Skeletal muscle satellite cell (primary cell): ENCODE measurements around the gene PTPRG.
A peak's percentile ranks its signal among the peaks of the same experiment; 100 is the strongest.

Experiments used
- H3K27me3 ChIP-seq: 2 replicates; pipeline ENCODE4 v1.7.0; 2013; ENCODE audit warnings: low read length; ENCODE audit not compliant: control insufficient read depth, insufficient read depth
- H3K36me3 ChIP-seq: 2 replicates; pipeline ENCODE4 v1.7.0; 2013; ENCODE audit warnings: mild to moderate bottlenecking, control low read depth, low read length; ENCODE audit not compliant: insufficient read depth
- H3K4me1 ChIP-seq: 2 replicates; pipeline ENCODE4 v1.7.0; 2013; ENCODE audit warnings: low read length; ENCODE audit not compliant: control insufficient read depth, insufficient read depth
- H3K4me2 ChIP-seq: 2 replicates; pipeline ENCODE4 v1.7.0; 2013; ENCODE audit warnings: mild to moderate bottlenecking, low read length
- H3K4me3 ChIP-seq: 2 replicates; pipeline ENCODE4 v1.7.0; 2013; ENCODE audit warnings: low read length
- H3K9ac ChIP-seq: 2 replicates; pipeline ENCODE4 v1.7.0; 2013; ENCODE audit warnings: mild to moderate bottlenecking, low read depth, low read length, moderate library complexity
- H3K9me3 ChIP-seq: replicated peaks from 2 replicates; pipeline ENCODE4 v1.7.0; 2013; ENCODE audit warnings: mild to moderate bottlenecking, control low read depth, low read length

The PTPRG gene

DNA sequence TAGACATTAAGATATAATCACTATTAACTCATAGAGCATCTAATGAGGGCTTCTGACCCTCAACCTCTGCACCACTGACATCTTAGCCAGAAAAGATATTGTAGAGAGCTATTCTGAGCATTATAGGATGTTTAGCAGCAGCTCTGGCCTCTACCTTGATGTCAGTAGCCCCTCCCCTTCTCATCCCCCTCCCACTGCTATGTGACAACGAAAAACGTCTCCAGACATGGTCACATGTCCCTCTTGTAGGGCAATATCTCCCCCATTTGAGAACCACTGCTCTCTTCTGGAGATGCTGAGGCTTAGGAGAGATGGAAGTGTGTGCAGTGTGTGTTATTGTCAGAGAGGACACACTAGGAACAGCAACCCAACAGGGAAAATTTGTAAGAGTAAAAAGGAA, 569.7 kb downstream of the PTPRG start:
- Histone ChIP-seq H3K9me3 (no peaks in the 10 kb centered on the region), H3K4me1 (peaks cover 14% of the 10 kb centered on the region), H3K36me3 (no peaks in the 10 kb centered on the region), H3K9ac (no peak overlapping the region), H3K27me3 (no peaks in the 10 kb centered on the region), H3K4me2 (no peak overlapping the region), H3K4me3 (no peak overlapping the region)

- no peaks in the 10 kb centered on the region for H3K27me3 ChIP-seq
- no peak overlapping the region for H3K4me3 ChIP-seq
- no peaks in the 10 kb centered on the region for H3K9me3 ChIP-seq
- peaks cover 14% of the 10 kb centered on the region for H3K4me1 ChIP-seq
- H3K36me3 ChIP-seq, result no peaks in the 10 kb centered on the region
- no peak overlapping the region for H3K9ac ChIP-seq
- no peak overlapping the region for H3K4me2 ChIP-seq
Observed at GRCh38 chr3:62131620-62132019, 570.2 kb downstream of the PTPRG start.

GRCh38 chr3:62132027-62132602, 570.7 kb downstream of the PTPRG start:
- Histone ChIP-seq H3K27me3 (no peaks in the 10 kb centered on the region), H3K4me3 (no peak overlapping the region), H3K4me1 (peaks cover 14% of the 10 kb centered on the region), H3K9ac (no peak overlapping the region), H3K9me3 (no peaks in the 10 kb centered on the region), H3K4me2 (no peak overlapping the region), H3K36me3 (no peaks in the 10 kb centered on the region)

- Histone ChIP-seq H3K4me1 (peaks cover 14% of the 10 kb centered on the region), H3K27me3 (no peaks in the 10 kb centered on the region)
Observed at GRCh38 chr3:62133015-62133414, 571.6 kb downstream of the PTPRG start.

GRCh38 chr3:62134061-62134496, 572.7 kb downstream of the PTPRG start:
- H3K4me1 ChIP-seq, result peaks cover 10% of the 10 kb centered on the region
- peak overlapping the region; percentile 0 for H3K9ac ChIP-seq
- no peaks in the 10 kb centered on the region for H3K27me3 ChIP-seq
- peak overlapping the region; percentile 8 for H3K4me3 ChIP-seq
- no peaks in the 10 kb centered on the region for H3K9me3 ChIP-seq
- H3K4me2 ChIP-seq, result peak overlapping the region; percentile 23
- no peaks in the 10 kb centered on the region for H3K36me3 ChIP-seq

More at GRCh38 chr3:62133015-62133414, 571.6 kb downstream of the PTPRG start:
- Histone ChIP-seq H3K9ac (no peak overlapping the region), H3K36me3 (no peaks in the 10 kb centered on the region), H3K9me3 (no peaks in the 10 kb centered on the region), H3K4me2 (no peak overlapping the region), H3K4me3 (no peak overlapping the region)

DNA sequence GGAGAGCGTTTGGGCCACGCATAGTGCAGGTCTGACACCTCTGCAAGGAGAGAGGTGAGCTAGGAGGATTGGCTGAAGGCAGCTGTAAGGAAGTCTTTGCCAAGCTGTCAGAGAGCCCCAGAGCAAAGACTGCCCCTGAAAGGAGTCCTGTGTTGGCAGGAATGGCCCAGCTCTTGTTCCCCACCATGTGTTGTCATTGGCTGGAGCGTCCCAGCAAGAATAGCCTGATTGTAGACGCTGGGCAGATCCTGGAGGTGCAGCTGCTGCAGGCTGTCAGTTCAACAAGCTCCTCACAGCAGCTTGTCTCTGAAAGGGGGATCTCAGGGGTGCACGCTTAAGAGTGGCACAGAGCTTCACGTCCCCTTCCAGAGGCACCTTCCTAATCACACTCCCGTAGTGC, 574.4 kb downstream of the PTPRG start:
- peaks cover 10% of the 10 kb centered on the region for H3K4me1 ChIP-seq
- H3K4me3 ChIP-seq, result no peak overlapping the region
- H3K27me3 ChIP-seq, result no peaks in the 10 kb centered on the region
- no peak overlapping the region for H3K9ac ChIP-seq
- H3K36me3 ChIP-seq, result no peaks in the 10 kb centered on the region
- no peak overlapping the region for H3K4me2 ChIP-seq
- H3K9me3 ChIP-seq, result no peaks in the 10 kb centered on the region

- no peaks in the 10 kb centered on the region for H3K36me3 ChIP-seq
- no peak overlapping the region for H3K4me3 ChIP-seq
- H3K9me3 ChIP-seq, result no peaks in the 10 kb centered on the region
- peaks cover 8% of the 10 kb centered on the region for H3K4me1 ChIP-seq
- H3K4me2 ChIP-seq, result no peak overlapping the region
- H3K9ac ChIP-seq, result no peak overlapping the region
- no peaks in the 10 kb centered on the region for H3K27me3 ChIP-seq
Observed at GRCh38 chr3:62139957-62140356, 578.6 kb downstream of the PTPRG start.

- H3K4me1 ChIP-seq, result peaks cover 8% of the 10 kb centered on the region
- H3K9ac ChIP-seq, result no peak overlapping the region
- no peaks in the 10 kb centered on the region for H3K27me3 ChIP-seq
- no peaks in the 10 kb centered on the region for H3K9me3 ChIP-seq
- H3K36me3 ChIP-seq, result no peaks in the 10 kb centered on the region
- H3K4me2 ChIP-seq, result no peak overlapping the region
- H3K4me3 ChIP-seq, result no peak overlapping the region
Observed at GRCh38 chr3:62142331-62143085, 581.1 kb downstream of the PTPRG start.

DNA sequence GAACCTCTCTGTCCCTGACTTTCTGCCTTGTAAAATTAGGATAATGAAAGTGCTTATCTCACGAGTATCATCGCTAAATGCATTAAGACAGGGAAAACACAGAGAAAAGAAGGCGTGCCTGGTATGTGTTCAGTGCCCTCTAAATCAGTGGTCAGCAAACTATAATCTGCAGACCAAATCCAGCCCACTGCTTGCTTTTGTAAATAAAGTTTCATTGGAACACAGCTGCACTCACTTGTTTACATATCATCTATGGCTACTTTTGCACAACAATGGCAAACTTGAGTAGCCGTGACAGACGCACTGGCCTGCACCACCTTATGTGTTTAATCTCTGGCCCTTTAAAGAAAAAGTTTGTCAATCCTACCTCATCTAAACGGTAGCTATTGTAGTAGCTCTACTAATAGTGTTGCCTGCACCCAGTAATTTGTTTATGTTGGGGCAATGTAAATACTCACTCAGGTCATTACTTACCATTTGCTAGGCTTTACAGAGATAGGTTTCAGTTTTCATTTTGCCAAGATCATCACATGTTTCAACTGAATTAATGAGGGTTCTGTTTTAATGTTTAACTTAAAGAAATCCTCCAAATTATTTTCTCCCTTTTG, 582.6 kb downstream of the PTPRG start:
- Histone ChIP-seq H3K4me3 (no peak overlapping the region), H3K4me1 (peaks cover 11% of the 10 kb centered on the region), H3K9me3 (no peaks in the 10 kb centered on the region), H3K36me3 (no peaks in the 10 kb centered on the region), H3K4me2 (no peak overlapping the region), H3K27me3 (no peaks in the 10 kb centered on the region), H3K9ac (no peak overlapping the region)

- no peaks in the 10 kb centered on the region for H3K36me3 ChIP-seq
- no peaks in the 10 kb centered on the region for H3K27me3 ChIP-seq
- H3K9ac ChIP-seq, result no peak overlapping the region
- H3K4me3 ChIP-seq, result no peak overlapping the region
- no peaks in the 10 kb centered on the region for H3K9me3 ChIP-seq
- peaks cover 16% of the 10 kb centered on the region for H3K4me1 ChIP-seq
- no peak overlapping the region for H3K4me2 ChIP-seq
Observed at GRCh38 chr3:62144482-62144881, 583.1 kb downstream of the PTPRG start.

DNA sequence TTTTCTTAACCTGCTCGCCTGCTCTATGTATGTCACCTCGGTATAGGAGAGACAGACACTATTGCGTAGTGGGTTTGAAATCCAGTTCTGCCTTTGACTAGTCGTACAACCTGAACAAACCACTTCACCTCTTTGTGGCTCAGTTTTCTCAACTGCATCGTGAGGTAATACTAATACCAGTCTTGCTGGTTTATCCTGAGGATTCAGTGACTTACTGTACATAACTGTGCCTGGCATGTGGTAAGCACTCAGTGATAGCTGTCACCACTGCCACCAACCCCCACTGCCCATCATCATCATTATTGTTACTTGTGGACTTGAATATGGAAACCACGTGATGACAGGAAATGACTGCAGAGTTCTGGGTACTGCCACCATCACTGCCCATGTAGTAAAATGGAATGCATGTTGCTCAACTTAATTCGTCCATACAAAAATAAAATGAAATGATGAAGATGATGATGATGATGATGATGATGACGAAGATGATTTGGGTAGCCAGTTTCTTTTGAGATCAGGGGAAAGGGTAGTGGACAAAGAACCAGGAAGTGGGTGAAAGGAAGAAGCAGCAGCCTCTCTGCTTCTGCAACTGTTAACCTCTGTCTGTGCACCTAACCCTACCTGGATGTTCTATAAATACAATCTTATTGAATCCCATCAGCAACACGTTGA, 583.9 kb downstream of the PTPRG start:
- Histone ChIP-seq H3K4me3 (no peak overlapping the region), H3K9me3 (no peaks in the 10 kb centered on the region), H3K4me2 (no peak overlapping the region), H3K27me3 (no peaks in the 10 kb centered on the region), H3K36me3 (no peaks in the 10 kb centered on the region), H3K4me1 (peaks cover 21% of the 10 kb centered on the region), H3K9ac (no peak overlapping the region)
